Activated CD8-positive, alpha-beta T cell treated with anti-CD3 and anti-CD28 coated beads for 36 hours (primary cell): ENCODE measurements around the gene TMPRSS13. TPM values are rescaled to one million over a fixed set of nuclear protein-coding genes. Genes with fewer than 3 reads are reported as not detected.

Experiments used
- ATAC-seq: fragments of 200-7000 bp; cut with Tn5 transposase; one replicate; pipeline ENCODE4 v1.10.0; 2021; ENCODE audit warnings: mild to moderate bottlenecking, moderate library complexity
- CTCF ChIA-PET: fragments of 350-600 bp; sonication (Branson Sonifier 250); formaldehyde crosslinking; loops from one replicate; lab custom pipeline; 2021; ENCODE audit warnings: antibody characterized with exemption; lab: Charles Lee
- POLR2A ChIA-PET: fragments of 350-600 bp; sonication (Branson Sonifier 250); formaldehyde crosslinking; loops from one replicate; lab custom pipeline; 2021; ENCODE audit warnings: antibody characterized with exemption; lab: Charles Lee
- DNase-seq: peaks from one replicate; pipeline ENCODE4 v3.0.0-alpha.2; 2020
- H3K27ac Mint-ChIP-seq: one replicate; pipeline ENCODE4 v1.8.0; 2021; ENCODE audit warnings: mild to moderate bottlenecking, mixed read lengths
- H3K27me3 Mint-ChIP-seq: one replicate; pipeline ENCODE4 v1.8.0; 2021; ENCODE audit warnings: mixed read lengths
- H3K36me3 Mint-ChIP-seq: one replicate; pipeline ENCODE4 v1.8.0; 2021; ENCODE audit warnings: low read depth, mixed read lengths
- H3K4me1 Mint-ChIP-seq: one replicate; pipeline ENCODE4 v1.8.0; 2021; ENCODE audit warnings: low read depth, mixed read lengths
- H3K4me3 Mint-ChIP-seq: one replicate; pipeline ENCODE4 v1.8.0; 2021; ENCODE audit warnings: mild to moderate bottlenecking, moderate library complexity, mixed read lengths
- H3K9me3 Mint-ChIP-seq: one replicate; pipeline ENCODE4 v1.8.0; 2021; ENCODE audit warnings: mixed read lengths
- CTCF ChIP-seq: fragments of 200-600 bp; IDR thresholded peaks from one replicate; pipeline ENCODE4 v1.8.0; 2022; ENCODE audit warnings: antibody characterized with exemption, mild to moderate bottlenecking
- intact Hi-C: fragments of 100-400 bp; cut with micrococcal nuclease; formaldehyde crosslinking; loops from one replicate; pipeline ENCODE4 v1.10.0; 2022
- total RNA-seq, 2 experiments: library from RNA; stranded (reverse); gene quantifications; one replicate each; pipeline ENCODE4 v1.2.3, GENCODE V29; 2021

TMPRSS13 gene
- total RNA-seq, 2 experiments from 2014 or later: 3.5 to 4.7 TPM

- no peak for ATAC-seq
Observed at GRCh38 chr11:117916956-117917355, 12.2 kb downstream of the TMPRSS13 start.

DNA sequence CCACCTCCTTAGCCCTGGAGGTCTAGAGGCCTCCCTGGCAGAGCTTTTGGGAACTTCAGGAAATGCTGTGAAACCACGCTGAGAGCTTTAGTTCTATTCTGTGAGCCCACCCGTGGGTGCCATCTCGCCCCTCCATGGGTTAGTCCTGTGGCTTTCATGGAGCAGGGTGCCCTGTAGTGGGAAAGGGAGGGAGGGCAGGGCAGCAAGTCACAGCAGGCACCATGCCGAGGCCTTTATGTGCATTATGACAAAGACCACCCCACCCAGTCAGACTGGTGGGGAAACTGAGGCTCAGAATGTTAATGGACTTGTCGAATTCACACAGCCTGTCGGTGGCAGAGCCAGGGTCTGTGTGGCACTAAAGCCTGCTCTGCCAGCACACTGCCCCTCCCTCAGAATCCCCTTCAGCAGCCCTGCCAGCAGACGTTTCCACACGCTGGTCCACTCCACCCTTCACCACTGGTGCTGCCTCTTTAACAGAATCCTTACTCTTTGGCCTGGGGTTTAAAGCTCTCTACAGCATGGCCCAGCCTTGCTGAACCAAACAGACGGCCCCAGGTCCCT lies 13.4 kb downstream of the TMPRSS13 start:
- TF ChIP-seq CTCF: no peak
- no peak overlapping the region for H3K4me3 Mint-ChIP-seq
- no peak overlapping the region for H3K27ac Mint-ChIP-seq
- H3K4me1 Mint-ChIP-seq: peaks cover 11% of the 10 kb centered on the region
- ATAC-seq: no peak
- intact Hi-C loops: no loop called here
- ChIA-PET CTCF (interaction anchor here (1.2 to 1.3 kb wide), 3 partner anchors 9 to 72 kb away, joined by 4 to 5 read pairs (median 5); no protein-coding TSS in a partner anchor), POLR2A (no interaction called here)
- H3K36me3 Mint-ChIP-seq: no peaks in the 10 kb centered on the region
- no peaks in the 10 kb centered on the region for H3K9me3 Mint-ChIP-seq
- no peaks in the 10 kb centered on the region for H3K27me3 Mint-ChIP-seq
- DNase-seq: no peak

More at GRCh38 chr11:117916956-117917355, 12.2 kb downstream of the TMPRSS13 start:
- Mint-ChIP-seq H3K27me3 (no peaks in the 10 kb centered on the region), H3K4me3 (no peak overlapping the region), H3K4me1 (peaks cover 11% of the 10 kb centered on the region), H3K27ac (no peak overlapping the region), H3K36me3 (no peaks in the 10 kb centered on the region), H3K9me3 (no peaks in the 10 kb centered on the region)
- no peak for DNase-seq
- intact Hi-C loops: no loop called here
- no peak for TF ChIP-seq CTCF
- POLR2A ChIA-PET: no interaction called here
- CTCF ChIA-PET: interaction anchor here (1.2 to 1.4 kb wide), 3 partner anchors 10 to 136 kb away, joined by 5 to 8 read pairs (median 5); no protein-coding TSS in a partner anchor

DNA sequence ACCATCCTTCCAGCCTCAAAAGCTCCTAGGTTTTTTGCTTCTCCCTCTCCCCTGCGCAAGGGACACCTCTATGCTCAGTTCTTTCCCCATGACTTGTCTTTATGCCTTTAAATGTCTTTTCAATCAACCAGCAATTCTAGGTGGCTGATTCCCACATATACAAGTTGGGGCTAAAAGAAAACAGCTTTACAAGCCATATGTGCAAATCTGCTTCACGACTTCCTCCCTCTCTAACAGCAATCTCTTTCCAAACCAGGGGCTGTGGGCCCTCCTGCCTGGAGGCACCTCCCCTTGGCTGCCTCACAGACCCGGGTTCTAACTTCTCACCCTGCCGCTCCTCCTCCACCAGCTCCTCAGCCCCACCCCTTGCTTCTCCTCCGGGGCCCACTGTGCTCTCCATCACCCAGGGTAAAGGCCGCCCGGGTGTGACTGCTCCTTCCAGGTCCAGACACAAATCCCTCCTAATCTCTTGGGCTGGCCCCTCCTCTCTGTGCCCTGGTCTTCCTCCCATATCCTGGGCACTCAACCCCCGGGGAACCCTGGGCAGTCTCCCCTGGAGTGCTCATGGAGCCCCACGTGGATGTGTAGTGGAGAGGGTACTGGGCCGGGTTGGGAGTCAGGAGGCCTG lies 14.1 kb downstream of the TMPRSS13 start:
- no peaks in the 10 kb centered on the region for H3K27me3 Mint-ChIP-seq
- DNase-seq (no peak), ATAC-seq (no peak)
- intact Hi-C loops: no loop called here
- no peak overlapping the region for H3K4me3 Mint-ChIP-seq
- POLR2A ChIA-PET: no interaction called here
- H3K4me1 Mint-ChIP-seq: peaks cover 10% of the 10 kb centered on the region
- no peaks in the 10 kb centered on the region for H3K36me3 Mint-ChIP-seq
- no peak for TF ChIP-seq CTCF
- H3K9me3 Mint-ChIP-seq: no peaks in the 10 kb centered on the region
- CTCF ChIA-PET: interaction anchor here (1.0 to 2.9 kb wide), 4 partner anchors 14 to 108 kb away, joined by 4 to 10 read pairs (median 5); partner anchors contain the start of gene TMPRSS13
- H3K27ac Mint-ChIP-seq: peak overlapping the region; percentile 28

- Mint-ChIP-seq H3K4me3 (no peak overlapping the region), H3K27me3 (no peaks in the 10 kb centered on the region), H3K9me3 (no peaks in the 10 kb centered on the region), H3K27ac (no peak overlapping the region), H3K36me3 (no peaks in the 10 kb centered on the region), H3K4me1 (peaks cover 4% of the 10 kb centered on the region)
- intact Hi-C loops: no loop called here
- no peak for TF ChIP-seq CTCF
- POLR2A ChIA-PET: no interaction called here
- CTCF ChIA-PET: interaction anchor here (0.9 to 2.9 kb wide), 6 partner anchors 15 to 139 kb away, joined by 3 to 10 read pairs (median 4); partner anchors contain the start of gene TMPRSS13
- no peak for DNase-seq
- ATAC-seq: no peak
Observed at GRCh38 chr11:117914398-117914761, 14.8 kb downstream of the TMPRSS13 start.
